Astrocyte of the spinal cord (primary cell): ENCODE data around the gene GALNT14.

Experiments
- DNase-seq: peaks from one replicate; pipeline ENCODE4 v3.0.0; 2011; ENCODE audit warnings: low read depth, low spot score
- H3K4me3 ChIP-seq: 2 replicates; pipeline ENCODE4 v1.5.1; 2011; ENCODE audit warnings: low read depth, mild to moderate bottlenecking, low read length, moderate library complexity
- in situ Hi-C: cut with HindIII; loops from 2 replicates; pipeline ENCODE4 v1.10.0; 2017; ENCODE audit warnings: low sequenced_read_pairs
- TF ChIP-seq, protein P1 (sequence below): IDR thresholded peaks from 2 replicates; pipeline ENCODE4 v1.5.1; 2012; ENCODE audit warnings: low read depth, mild to moderate bottlenecking, low read length, inconsistent platforms

Gene GALNT14

DNA sequence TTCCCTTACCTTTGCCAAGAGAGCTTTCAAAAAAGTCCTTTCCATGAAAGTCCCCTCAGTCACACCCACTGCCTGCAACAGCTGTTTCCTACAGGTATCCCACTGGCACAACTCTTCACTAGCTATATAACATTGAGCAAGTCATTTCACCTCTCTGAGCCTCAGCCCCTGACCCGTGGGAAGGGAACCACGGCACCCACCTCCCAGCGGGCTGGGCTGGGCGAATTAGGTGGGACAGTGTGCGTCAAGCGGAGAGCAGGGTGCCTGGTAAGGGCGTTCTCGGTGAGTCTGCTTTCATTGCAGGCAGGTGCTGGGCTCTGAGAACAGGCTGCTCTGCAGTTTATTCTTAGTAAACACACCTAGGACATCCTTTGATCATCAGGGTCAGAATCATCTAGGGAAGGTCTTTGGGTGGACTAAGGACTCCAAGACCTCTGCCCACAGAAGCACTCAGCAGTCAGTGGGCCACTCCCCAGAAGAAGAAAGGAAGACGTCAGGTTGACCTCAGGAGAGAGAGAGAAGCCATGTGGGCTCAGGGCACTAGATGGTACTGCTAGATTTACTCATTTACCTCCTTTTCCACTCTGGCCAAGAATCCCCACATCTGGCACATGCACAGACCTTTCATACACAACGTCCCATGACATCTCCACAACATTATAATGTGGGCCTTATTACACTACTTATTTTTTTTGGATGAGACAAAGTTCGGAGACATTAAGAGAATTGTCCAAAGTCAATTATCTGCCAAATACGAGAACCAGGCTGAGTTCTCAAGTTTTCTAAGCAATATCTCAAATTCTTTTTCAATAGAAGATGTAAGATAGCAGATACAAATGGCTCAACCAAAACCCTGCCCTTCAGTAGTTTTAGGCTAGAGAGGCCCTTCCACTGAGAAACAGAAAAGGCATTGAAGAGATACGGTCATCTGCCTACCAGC, 79.9 kb downstream of the GALNT14 start:
- in situ Hi-C loops = no loop called here
- TF ChIP-seq, protein P1, sequence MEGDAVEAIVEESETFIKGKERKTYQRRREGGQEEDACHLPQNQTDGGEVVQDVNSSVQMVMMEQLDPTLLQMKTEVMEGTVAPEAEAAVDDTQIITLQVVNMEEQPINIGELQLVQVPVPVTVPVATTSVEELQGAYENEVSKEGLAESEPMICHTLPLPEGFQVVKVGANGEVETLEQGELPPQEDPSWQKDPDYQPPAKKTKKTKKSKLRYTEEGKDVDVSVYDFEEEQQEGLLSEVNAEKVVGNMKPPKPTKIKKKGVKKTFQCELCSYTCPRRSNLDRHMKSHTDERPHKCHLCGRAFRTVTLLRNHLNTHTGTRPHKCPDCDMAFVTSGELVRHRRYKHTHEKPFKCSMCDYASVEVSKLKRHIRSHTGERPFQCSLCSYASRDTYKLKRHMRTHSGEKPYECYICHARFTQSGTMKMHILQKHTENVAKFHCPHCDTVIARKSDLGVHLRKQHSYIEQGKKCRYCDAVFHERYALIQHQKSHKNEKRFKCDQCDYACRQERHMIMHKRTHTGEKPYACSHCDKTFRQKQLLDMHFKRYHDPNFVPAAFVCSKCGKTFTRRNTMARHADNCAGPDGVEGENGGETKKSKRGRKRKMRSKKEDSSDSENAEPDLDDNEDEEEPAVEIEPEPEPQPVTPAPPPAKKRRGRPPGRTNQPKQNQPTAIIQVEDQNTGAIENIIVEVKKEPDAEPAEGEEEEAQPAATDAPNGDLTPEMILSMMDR = no peak
- H3K4me3 ChIP-seq = no peak overlapping the region
- no peak for DNase-seq

DNA sequence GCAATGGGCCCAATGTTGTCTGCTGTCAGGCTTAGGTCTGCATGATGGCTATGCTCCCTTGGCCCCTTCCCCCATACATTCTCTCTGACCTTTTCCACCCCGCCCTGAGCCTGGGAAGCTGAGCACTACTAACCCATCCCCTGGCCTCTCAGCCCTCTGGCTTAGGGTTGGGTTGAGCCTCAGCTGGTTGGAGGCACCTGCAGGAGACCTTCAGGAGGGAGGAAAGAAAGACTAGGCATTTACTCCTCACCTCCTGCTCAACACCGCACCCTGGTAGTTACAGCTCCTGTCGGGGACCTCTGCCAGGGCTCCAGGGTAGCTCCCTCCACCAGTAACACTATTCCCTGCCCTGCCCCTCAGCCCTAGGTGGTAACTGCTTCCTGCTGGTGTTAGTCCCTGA, 80.5 kb downstream of the GALNT14 start:
- no peak overlapping the region for H3K4me3 ChIP-seq
- TF ChIP-seq, protein P1 = no peak
- in situ Hi-C loops = no loop called here
- no peak for DNase-seq

DNA sequence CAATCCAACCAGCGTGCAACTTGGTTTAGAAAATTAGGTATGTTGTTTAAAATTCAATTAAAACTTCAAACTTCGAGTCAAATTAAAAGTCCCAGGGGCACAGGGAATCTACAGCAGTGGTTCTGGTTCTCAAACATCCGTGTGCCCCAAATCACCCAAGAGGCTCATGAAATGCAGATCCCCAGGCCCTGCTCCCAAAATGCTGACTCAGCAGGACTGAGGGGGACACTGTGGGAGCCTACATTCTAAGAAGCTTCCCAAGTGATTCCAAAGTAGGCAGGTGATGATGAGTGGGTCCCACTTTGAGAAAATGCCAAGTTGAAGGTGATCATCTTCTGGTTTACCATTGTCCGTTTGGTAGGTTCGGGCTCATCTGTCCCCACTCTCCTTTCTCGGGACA, 82.3 kb downstream of the GALNT14 start:
- in situ Hi-C loops = no loop called here
- TF ChIP-seq, protein P1 = no peak

DNA sequence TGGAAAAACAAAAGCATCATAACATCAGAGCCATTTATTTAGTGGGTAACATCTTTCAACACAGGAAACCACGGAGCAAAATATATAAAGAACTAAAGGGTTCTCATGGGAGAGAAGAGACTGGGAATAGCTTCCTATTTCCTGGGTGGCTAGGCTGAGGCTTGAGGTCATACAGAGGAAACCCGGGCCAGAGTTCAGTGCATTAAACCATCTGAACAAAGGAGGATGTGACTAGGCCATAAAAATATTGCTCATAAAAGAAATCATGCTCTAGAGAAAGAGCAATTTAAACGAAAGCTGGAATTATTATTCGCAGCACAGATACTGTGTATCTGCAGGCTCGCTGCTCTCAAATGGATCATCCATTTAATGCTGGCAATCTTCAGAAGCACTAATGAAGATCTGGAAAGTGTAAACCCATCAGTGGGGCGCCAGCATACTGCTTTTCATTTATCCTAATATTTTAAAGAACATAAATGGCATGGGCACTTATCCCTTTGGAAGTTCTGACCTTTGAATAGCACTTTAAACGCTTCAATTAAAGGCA, 83.3 kb downstream of the GALNT14 start:
- in situ Hi-C loops = no loop called here
- no peak overlapping the region for H3K4me3 ChIP-seq
- TF ChIP-seq, protein P1 = no peak
- no peak for DNase-seq

More for the DNA sequence above, 82.3 kb downstream of the GALNT14 start:
- DNase-seq = no peak
- no peak overlapping the region for H3K4me3 ChIP-seq

DNA sequence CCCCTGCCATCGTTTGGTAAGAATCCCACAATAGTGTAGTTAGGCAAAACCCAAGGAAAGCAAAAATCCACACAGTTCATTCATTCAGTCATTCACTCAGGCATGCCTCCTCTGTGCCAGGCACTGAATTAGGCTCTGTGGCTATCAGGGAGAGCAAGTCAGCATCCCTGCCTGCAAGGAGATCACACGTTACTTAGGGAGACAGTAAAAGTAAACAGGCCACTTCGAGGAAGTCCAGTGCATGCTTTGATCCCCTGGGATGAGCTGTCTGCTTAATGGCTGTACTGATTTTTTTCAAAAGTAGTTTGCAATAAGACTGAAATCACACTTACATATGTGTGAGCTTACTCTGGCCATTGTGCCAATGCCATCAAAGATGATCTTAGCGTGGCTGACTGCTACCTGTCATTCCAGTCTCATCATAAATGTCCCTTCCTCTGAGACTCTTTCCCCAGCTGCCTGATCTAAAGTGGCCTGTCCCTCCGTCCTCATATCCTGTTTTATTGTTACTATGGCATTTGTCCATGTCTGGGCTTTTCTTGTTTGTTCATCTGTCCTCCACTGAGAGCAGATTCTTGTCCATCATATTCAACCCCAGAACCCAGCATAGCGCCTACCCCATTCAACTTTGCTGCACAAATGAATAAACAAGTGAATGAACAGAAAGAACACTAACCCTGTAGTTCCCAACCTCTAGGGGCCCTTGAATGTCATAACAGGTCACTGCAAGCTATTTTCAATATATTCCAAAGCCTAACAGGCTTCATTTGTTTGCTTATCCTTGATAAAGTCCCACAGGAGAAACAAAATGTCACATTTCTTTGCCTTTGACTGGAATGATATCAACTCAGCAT, 84.1 kb downstream of the GALNT14 start:
- TF ChIP-seq, protein P1 = no peak
- H3K4me3 ChIP-seq = no peak overlapping the region
- in situ Hi-C loops = no loop called here
- no peak for DNase-seq

DNA sequence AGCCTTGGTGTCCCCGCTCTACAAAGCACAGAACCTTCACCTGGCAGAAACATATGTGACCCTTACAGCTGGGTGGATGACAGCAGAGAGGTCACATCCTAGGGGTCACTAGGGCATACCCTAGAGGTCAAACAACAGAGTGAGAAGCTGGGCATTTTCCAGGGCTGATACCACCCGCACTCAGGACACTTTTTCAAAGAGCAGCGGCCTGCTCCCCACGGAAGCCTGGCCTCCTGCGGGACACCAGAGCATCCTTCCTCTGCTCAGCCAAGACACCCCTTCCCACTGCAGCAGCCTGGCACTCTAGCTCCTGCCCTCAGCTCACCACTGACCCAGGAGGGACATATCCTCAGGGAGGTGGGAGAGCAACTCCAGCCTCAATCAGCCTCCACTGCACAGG, 86.0 kb downstream of the GALNT14 start:
- TF ChIP-seq, protein P1 = no peak
- no peak for DNase-seq
- in situ Hi-C loops = no loop called here
- no peak overlapping the region for H3K4me3 ChIP-seq
